Ramos (cell line): Measurements from ENCODE around the gene CCDC47.

ENCODE experiments used
- in situ Hi-C: fragments of 300-500 bp; cut with MboI; formaldehyde crosslinking; loops from one replicate; pipeline ENCODE4 v1.14.3; 2022; ENCODE audit warnings: low sequenced_read_pairs; ENCODE audit not compliant: unreplicated experiment

CCDC47 gene

DNA sequence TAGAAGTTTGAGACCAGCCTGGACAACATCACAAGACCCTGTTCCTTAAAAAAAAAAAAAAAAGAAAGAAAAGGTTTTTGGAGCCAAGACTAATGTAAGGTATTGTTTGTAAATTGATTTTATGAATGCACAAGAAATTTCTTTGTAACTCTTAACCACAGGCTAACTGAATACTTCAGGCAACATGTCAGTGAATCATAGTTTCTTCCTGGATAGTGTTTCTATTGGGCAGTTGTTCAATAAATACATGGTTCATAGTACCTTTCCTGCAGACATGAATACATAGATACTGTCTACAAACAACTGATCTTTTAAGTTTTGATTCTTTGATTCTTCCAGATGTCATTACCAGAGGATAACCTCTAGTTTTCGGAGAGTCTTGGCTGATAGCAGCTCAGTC, 12.2 kb upstream of the CCDC47 start:
- in situ Hi-C loops: no loop called here

DNA sequence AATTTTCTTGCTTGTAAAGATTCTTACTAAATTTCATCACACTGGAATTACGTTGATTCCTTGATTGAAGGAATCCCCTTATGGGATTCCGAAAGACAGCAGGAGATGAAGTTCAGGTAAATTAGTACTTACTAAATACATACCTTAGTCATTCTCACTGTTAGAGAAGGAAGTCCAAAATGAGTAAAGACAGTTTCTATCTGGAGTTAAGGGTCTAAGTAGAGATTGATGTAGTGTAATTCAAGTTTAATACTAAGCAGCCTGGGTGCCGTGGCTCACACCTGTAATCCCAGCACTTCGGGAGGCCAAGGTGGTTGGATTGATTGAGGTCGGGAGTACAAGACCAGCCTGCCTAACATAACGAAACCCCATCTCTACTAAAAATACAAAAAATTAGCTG, 10.1 kb upstream of the CCDC47 start:
- in situ Hi-C loops: no loop called here

DNA sequence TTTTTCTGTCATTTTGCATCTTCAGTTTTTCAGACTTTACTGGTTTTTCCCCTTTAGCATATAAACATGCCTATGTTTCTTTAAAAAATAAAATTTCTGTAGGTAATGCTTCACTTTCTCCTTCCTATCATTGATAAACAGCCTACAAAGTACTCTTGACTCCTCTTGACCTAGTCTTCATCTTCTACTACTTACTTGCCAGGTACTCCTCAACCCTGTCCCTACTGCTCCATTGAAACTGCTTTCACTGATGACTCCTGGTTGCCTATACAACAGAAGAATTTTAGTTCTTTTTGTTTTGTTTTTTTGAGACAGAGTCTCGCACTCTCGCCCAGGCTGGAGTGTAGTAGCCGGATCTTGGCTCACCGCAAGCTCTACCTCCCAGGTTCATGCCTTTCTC, 7.5 kb upstream of the CCDC47 start:
- in situ Hi-C loops: no loop called here

DNA sequence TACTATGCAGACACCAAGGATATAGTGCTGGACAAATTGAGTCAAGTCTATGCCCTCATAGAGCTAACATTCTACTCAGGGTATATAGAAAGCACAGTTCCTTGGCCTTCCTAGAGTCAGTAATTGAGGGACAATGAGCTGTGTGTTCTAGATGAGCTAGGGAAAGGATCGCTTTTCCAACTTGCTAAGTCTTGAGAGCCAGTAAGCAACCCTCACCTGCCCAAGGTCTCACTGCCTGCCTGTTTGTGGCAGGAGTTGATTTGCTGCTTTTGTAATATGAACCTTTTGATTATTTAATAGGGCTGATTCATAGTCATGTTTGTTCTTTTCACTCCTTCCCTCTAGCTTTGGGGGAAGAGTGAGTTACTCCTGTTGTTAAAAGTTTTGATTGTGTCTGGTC, 7.1 kb upstream of the CCDC47 start:
- in situ Hi-C loops: no loop called here

DNA sequence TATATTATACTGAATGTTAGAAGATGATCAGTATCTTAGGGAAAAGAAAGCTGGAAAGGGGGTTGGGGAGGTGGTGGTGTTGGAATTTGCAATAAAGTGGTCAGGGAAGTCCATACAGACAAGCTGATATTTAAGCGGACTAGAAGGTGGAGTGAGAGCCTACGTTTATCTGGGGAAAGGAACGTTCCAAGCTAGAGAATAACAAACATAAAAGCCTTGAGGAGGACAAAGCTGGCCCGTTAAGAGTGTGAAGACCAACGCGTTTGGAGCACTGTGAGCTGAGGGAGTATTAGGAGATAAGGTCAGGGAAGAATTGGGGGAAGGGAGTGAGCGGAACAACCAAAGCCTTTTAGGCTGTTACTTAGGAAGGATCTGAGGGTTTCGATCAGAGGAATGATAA, 2.0 kb upstream of the CCDC47 start:
- in situ Hi-C loops: no loop called here

DNA sequence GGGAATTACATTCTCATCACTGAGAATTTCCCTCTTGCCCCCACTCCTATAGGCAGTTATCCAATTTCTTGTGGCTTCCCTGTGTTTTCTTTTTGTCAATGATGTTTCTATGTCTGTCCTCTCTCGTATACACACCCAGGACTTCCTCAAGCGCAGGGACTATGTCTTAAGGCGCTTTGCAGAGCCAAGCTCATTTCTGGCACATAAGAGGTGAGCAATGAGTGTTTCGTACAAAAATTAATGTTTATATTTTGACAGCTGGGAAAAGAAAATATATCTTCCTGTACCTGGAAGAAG, 1.5 kb upstream of the CCDC47 start:
- in situ Hi-C loops: no loop called here

DNA sequence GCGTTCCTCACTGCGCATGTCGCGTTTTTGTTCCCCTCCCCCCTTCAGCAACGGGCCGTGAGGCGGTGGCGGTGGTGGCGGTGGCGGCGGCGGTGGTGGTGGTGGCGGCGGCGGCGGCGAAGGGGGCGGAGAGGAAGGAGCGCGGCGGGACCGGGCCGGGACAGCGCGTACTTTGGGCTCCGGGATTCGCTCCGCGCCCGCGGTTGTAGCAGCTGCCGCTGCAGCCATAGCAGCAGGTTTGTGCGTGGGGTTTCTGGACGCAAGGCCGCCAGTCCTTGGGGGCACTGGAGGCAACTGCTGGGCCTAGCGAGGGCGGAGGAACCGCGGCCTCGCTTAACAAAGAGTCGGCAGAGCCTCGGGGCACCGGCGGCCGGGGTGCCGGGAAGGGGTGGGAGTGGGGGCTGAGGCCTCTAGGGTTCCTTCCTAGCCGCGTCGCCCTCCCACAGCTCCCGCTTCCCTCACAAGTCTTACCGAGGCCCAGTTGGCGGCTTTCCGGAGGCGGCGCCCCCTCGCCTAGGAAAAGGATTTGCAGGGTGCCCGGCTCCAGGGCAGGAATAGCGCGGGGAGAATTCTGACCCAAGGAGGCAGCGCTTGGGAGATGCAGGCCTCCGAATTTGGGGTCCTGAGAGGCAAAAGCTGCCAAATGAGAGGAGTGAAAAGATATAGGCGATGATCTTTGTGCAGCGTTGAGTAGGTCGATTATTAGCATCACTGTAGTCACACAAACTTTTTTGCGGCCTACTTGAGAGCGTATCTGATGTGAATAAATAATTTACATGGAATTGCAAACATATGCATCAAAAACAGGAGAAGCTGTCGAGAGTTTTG, 958 bp upstream of the CCDC47 start, which contains the start of gene DDX42:
TSS of gene DDX42 (plus strand) at position 30 of the 828 bp plus-strand sequence. CDS start 12,880 bp downstream, outside the sequence.
- in situ Hi-C loops: no loop called here

DNA sequence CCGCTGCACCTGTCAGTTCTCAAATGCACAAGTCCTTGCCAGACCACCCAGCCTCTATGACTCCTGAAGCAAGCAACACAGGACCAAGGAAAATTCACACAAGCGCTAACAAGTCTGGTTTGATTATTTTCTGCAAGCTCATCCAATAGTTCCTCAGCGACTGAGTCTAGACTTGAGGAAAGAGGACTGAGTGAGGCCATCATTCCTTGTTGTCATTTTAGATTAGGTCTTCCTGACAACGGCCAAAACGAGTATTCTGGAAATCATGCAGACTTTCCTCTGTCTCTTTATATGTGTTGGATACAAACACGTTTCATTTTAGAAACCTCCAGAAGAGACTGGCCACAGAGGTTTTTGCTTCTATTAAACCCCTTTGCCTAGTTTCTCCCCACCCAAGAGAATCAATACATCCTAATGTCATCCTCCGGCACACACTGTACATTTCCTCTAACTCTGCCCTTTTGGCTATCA, 561 bp downstream of the CCDC47 start:
- in situ Hi-C loops: no loop called here

DNA sequence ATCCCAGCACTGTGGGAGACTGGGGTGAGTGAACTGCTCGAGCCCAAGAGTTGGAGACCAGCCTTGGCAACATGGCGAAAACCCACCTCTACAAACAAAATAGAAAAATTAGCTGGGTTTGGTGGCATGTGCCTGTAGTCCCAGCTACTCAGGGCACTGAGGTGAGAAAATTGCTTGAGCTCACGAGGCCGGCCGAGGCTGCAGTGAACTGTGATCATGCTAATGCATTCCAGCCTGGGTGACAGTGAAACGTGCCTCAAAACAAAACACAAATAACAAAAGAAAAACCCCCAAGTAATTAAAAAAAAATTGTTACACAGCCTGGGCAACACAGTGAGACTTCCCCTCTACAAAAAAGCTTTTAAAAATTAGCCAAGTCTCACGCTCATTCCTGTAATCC, 5.0 kb downstream of the CCDC47 start:
- in situ Hi-C loops: no loop called here

DNA sequence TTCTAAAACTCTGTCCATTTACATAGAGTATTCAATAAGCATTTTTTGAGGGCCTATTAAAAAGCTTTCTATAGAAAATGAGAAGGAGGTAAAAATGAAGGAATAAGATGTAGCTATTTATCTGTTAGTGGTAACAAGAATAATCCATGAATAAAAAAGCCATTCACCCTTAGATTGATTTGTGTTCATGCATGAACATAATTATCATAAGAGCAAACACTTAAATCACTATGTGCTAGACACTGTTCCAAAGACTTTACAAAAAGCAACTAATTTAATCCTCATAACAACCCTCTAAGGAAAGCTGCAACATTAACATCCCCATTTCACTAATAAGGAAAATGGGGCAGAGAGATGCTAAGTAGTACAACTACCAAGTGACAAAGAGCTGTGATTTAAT, 6.6 kb downstream of the CCDC47 start:
- in situ Hi-C loops: no loop called here

DNA sequence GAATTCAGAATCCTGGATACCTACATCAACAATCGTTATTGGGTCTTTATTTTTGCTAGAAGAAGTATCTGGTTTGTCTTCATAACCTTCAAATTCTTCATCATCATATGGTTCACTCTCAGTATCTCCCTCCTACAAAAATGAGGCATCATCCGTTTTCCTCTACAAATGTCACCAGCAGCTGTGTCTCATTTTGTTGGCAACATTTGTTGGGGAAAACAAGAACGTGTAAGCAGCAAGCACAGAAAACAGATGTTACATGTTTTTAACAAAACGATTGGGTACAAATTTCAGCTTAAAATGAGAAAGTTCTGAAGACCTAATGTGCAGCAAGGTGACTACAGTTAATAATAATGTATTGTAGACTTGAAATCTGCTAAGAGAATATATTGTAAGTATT, 8.7 kb downstream of the CCDC47 start:
- in situ Hi-C loops: no loop called here

DNA sequence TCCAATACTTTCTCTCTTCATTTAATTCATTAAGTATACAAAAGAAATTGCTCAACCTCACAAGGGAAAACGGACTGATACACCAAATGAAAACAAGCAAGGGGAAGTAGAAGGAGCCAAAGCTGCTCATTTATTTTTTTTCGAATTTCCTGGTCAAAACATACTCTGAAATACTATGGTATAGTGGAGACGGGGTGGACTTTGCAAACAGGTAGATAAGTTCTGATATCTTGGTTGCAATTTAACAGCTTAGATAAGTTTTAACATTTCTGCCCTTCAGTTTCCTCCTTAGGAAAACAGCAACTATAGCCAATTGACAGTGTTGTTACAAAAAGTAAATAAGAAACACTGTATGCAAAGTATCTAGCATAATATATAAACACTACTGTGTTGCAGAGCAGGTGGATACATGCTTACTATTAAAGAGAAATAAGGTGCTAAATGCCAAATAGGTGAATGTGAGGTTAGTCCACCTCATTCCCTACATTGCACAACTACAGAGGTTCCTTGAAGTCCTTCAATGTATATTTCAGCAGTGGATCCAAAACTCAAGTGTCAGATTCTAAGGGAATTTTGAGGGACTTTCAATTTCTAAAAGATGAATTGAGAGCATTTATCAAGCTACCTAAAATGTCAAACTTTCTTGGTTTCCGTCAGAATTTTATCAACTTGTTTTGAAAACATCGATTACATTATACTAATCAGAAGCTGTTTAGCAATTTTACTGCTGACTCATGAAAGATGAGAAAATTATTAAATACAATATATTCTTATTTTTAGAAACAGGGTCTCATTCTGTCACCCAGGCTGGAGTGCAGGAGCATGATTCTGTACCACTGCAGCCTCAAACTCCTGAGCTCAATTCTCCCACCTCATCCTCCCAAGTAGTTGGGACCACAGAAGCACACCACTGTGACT, 11.0 kb downstream of the CCDC47 start:
- in situ Hi-C loops: no loop called here

DNA sequence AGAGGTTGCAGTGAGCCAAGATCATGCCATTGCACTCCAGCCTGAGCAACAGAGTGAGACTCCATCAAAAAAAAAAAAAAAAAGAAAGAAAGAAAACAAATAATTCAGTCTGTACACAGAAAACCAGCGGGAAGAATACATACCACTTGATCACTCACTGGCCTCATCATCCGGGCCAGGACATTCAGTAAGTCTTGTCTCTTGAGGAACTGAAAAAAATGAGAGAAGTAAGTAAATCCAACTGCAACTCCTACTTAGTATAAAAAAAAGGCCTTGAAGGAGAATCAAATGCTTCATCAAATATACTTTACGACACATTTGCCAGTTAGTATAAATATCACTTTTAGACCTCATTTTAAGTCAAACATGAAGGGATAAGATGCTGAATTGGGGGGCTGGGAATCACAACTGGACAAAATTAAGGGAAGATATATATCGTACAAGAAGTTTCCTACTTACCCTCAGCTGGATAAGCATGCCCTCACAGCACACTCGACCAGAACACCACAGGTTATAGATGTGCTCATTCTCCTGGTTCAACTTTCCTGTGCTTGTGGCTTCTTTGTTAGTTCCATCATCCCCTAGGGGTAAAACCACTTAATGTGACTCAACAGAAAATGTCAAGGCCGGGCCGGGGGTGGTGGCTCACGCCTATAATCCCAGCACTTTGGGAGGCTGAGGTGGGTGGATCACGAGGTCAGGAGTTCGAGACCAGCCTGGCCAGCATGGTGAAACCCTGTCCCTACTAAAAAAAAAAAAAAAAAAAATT, 12.4 kb downstream of the CCDC47 start:
- in situ Hi-C loops: no loop called here

DNA sequence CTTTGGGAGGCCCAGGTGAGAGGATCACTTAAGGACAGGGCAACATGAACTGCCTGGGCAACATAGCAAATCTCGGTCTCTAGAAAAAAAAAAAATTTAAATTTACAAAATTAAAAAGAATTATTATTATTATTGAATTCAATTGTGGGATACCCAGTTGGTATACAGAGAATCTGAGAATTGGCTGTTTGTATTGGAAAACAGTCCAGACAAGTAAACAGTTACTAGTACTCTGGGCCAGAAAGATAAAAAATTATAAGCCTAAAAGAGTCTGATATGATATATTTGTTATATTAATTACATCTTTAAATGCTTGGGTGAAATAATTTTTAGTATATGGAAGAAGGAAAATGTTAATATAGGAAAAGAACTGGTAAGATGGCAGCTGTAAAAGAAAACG, 15.0 kb downstream of the CCDC47 start:
- in situ Hi-C loops: no loop called here

DNA sequence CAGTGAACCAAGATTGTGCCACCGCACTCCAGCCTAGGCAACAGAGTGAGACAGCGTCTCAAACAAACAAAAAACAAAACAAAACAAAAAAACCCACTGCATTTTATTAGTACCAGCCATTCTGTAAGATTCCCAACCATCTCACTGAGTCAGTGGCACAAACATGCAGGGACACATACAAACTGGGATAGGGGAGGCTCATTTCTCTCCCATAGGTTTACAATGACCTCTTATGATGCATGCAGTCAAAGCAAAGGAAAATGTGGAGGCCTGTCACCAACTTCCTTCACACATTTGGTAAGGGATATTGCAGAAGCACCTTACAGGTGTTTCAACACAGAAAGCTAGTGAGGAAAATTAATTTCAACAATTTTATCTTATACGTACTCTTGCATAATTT, 19.4 kb downstream of the CCDC47 start:
- in situ Hi-C loops: no loop called here

DNA sequence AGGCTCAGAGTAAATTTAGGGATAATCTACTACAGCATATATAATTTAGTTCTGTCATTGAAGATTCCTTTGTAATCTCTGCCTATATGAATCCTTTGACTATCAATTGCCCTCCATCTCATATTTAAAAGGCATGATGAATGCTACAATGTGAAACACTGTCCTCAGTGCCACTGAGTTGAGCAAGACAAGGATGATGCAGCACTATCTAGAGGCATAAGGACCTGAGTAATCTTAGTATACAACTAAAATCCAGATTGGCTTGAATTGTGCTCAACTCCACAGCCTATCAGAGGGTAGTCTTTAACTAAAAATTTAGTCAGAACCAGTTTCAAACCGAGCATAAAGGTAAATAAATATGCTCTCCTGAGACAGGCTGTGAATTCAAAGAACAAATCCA, 20.2 kb downstream of the CCDC47 start:
- in situ Hi-C loops: no loop called here

DNA sequence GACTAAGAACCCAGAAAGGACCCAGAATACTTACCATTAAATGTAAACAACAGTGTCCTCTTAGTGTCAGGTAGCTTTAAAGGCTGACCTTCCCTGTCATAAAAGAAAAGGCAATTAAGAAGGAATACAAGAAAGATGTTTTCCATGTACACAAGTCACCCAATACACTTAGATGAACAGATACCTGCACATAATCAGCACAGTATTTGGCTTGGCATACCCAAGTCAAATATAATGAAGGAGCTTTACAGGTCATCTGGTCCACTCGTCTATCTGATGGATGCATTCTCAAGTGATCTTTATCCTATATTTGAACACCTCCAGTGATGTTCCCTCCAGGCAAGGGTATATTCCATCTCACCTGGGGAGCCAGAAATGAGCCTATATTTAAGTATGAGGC, 20.7 kb downstream of the CCDC47 start:
- in situ Hi-C loops: no loop called here

DNA sequence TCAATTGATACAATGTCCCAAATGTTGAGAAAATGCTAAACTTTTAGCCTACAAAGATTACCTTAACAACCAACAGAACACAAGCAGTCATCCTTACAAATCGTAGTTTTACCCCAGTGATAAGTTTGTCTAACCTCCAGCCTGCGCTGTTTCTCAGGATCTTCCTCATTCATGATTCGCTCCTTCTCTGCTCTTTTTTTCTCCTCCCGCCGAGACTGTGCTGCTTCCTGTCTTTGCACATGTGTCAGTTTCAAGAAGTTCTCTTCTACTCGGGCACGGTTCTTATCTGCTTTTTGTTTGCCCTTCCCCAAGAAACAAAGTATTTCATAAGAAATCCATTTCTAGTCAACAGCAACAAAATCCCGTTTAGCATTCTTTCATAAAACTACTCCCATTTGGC, 21.6 kb downstream of the CCDC47 start:
- in situ Hi-C loops: no loop called here

DNA sequence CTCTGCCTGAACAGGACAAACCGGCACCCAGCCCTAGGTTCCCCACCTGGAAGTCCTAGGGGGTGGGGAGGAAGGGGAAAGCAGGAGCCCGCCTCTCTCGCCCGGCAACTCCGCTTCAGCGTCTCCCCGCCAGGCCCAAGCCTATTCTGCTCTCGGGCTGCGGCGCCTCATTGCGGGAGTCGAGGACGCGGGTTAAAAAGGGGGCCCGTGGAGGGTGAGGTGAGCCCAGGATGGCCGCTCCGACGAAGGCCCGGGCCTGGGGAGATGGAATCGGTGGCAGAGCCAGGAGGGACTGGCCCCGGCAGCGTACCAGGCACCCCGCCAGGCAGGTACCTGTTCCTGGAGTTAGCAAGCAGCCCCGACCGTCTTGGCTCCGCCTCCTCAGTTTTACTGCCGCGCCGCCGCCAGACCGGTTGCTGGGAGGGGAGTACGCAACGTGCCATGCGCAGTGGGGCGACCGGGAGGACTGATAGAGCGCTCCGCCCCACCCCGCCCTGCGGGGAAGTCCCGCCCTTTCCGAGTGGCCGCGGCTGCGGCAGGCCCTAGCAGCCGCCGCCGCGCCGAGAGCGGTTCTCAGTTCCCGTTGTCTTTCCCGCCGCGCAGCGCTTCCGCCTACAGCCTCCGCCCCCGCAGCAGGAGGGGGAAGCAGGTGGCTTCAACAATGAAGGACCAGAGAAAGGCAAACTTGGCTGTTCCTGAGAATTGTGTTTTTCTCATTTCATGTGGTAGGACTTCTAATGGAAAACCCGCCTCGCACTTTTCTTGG, 31.8 kb downstream of the CCDC47 start, which contains the start of gene STRADA:
TSS of gene STRADA (minus strand) at position 392 of the 766 bp plus-strand sequence. CDS start 13,430 bp downstream, outside the sequence.
- in situ Hi-C loops: no loop called here

DNA sequence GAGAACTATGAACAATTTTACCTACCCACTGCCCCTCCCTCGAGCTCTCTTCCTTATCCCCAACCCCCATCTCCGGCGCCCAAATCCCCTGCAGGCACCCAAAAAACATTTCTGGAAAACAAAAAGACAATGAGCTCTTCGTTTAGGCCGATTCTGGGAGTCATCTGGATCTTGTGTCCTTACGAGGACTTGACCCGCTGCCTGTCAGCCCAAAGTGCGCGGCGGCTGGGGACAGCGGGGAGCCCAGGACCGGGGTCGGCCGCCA, 32.3 kb downstream of the CCDC47 start:
- in situ Hi-C loops: no loop called here
